Stimulated activated naive B cell treated with anti-CD40 and anti-IgM and Interleukin-4, amounts not matched to agents 10 μg/mL and 1 μg/mL and 100 μg/mL, for 72 hours (primary cell): Measurements from ENCODE around the gene RSPRY1.
A peak's percentile ranks its signal among the peaks of the same experiment; 100 is the strongest.

Source experiments
- ATAC-seq, 2 donors: fragments of 150-1000 bp; cut with Tn5 transposase; replicated peaks; 2 replicates each; pipeline ENCODE4 v1.10.0; 2021; ENCODE audit warnings: moderate library complexity in 1 of 2
- DNase-seq: peaks from one replicate; pipeline ENCODE4 v3.0.0; 2021
- H3K27ac Mint-ChIP-seq: one replicate; pipeline ENCODE4 v1.8.0; 2022; ENCODE audit warnings: mild to moderate bottlenecking, mixed read lengths
- H3K27me3 Mint-ChIP-seq, 2 donors: one replicate each; pipeline ENCODE4 v1.8.0; 2022; ENCODE audit warnings: mixed read lengths in 2 of 2
- H3K36me3 Mint-ChIP-seq, 2 donors: one replicate each; pipeline ENCODE4 v1.8.0; 2022; ENCODE audit warnings: mixed read lengths in 2 of 2, mild to moderate bottlenecking in 1 of 2
- H3K4me1 Mint-ChIP-seq, 2 donors: one replicate each; pipeline ENCODE4 v1.8.0; 2022; ENCODE audit warnings: mixed read lengths in 2 of 2, mild to moderate bottlenecking in 1 of 2
- H3K4me3 Mint-ChIP-seq, 2 donors: one replicate each; pipeline ENCODE4 v1.8.0; 2022; ENCODE audit warnings: mild to moderate bottlenecking in 2 of 2, mixed read lengths in 2 of 2, moderate library complexity in 1 of 2
- H3K9me3 Mint-ChIP-seq, 2 donors: one replicate each; pipeline ENCODE4 v1.8.0; 2022; ENCODE audit warnings: mixed read lengths in 2 of 2, mild to moderate bottlenecking in 1 of 2

Gene RSPRY1

DNA sequence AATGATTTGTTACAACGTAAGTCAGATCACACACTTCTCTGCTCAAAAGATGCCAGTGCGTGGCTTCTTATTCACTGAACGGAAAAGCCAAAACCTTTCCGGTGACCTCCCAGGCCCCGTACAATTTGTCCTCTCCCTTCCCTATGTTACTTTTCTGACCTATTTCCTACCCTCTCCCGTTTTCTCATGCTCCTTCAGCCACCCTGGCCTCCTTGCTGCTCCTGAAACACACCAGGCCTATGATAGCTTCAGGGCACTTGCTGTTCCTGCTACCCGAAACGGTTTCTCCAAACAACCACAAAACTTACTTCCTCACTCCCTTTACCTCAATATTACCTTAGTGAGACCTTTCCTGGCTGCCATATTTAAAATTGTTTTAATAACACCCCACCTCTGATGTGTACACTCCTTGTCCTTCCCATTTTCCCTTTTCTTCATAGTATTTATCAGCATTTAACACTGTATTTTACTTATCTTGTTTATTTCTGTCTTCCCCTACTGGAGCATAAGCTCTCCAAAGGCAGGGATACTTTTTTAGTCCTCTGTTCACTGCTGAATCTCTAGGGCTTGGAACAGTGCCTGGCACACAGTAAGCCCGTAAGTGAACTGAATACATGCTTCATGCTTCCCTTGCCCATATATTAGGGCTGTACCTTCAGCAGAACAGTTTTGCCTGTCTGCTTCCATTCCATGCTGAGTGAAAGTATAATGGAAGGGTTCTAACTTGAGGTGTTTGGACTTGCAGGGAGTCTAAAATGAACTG lies 48.0 kb downstream of the RSPRY1 start:
- no peak overlapping the region for H3K27ac Mint-ChIP-seq
- peaks cover 36 to 59% of the 10 kb centered on the region in 2 donors for H3K36me3 Mint-ChIP-seq

DNA sequence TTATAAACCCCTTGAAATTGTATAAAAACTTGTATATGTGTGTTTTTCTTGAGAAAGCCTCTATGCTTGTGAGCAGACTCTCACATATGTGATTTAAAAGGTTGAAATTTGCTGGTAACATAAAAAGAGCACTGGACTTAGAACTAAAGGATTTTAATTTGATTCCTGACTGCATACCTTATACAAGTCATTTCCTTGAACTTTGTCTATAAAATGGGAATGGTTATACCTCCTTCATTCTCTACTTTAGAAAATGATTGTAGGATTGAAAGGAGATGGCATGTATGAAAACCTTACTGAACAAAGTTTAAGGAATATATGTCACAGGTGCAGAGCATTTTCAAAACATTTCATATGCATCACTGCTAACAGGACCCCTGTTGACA lies 48.6 kb downstream of the RSPRY1 start:
- DNase-seq (no peak), ATAC-seq (no peak)
- H3K27me3 Mint-ChIP-seq = no peaks in the 10 kb centered on the region
- peaks cover 18 to 29% of the 10 kb centered on the region in 2 donors for H3K4me1 Mint-ChIP-seq
- peak overlapping the region in 1 of 2 donors; percentile 4 for H3K4me3 Mint-ChIP-seq
- H3K9me3 Mint-ChIP-seq = no peaks in the 10 kb centered on the region
- H3K27ac Mint-ChIP-seq = peak overlapping the region; percentile 89
- H3K36me3 Mint-ChIP-seq = peaks cover 36 to 61% of the 10 kb centered on the region in 2 donors

More for the DNA sequence above, 48.0 kb downstream of the RSPRY1 start:
- Mint-ChIP-seq H3K9me3 (no peaks in the 10 kb centered on the region), H3K4me3 (no peak overlapping the region), H3K27me3 (no peaks in the 10 kb centered on the region), H3K4me1 (peaks cover 18 to 29% of the 10 kb centered on the region in 2 donors)
- ATAC-seq = no peak
- DNase-seq = no peak

- DNase-seq (no peak), ATAC-seq (peak; percentile 78 to 81)
- Mint-ChIP-seq H3K9me3 (no peaks in the 10 kb centered on the region), H3K27me3 (no peaks in the 10 kb centered on the region), H3K27ac (peak overlapping the region; percentile 89), H3K4me1 (peaks cover 18 to 29% of the 10 kb centered on the region in 2 donors), H3K4me3 (peak overlapping the region; percentile 12 to 49), H3K36me3 (peaks cover 32 to 57% of the 10 kb centered on the region in 2 donors)
Observed at GRCh38 chr16:57235128-57236021, 49.2 kb downstream of the RSPRY1 start.

DNA sequence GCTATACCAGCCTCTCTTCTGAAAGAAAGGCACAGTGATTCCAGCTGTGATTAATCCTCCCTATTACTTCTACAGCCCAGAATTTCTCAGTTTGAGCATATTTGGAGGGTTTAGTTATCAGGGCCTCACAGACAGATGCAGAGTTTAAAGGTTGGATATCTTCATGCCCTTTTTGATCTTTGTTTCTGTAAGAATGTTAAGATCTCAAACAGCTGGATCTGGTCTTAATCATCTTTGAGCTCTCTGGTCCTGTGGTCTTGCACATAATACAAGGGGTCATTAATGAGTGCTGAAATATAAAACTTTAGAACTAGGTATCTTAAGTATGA lies 49.9 kb downstream of the RSPRY1 start:
- H3K9me3 Mint-ChIP-seq = no peaks in the 10 kb centered on the region
- H3K36me3 Mint-ChIP-seq = peaks cover 31 to 58% of the 10 kb centered on the region in 2 donors
- ATAC-seq (no peak), DNase-seq (no peak)
- H3K4me1 Mint-ChIP-seq = peaks cover 24 to 35% of the 10 kb centered on the region in 2 donors
- no peaks in the 10 kb centered on the region for H3K27me3 Mint-ChIP-seq
- no peak overlapping the region for H3K4me3 Mint-ChIP-seq
- H3K27ac Mint-ChIP-seq = no peak overlapping the region

DNA sequence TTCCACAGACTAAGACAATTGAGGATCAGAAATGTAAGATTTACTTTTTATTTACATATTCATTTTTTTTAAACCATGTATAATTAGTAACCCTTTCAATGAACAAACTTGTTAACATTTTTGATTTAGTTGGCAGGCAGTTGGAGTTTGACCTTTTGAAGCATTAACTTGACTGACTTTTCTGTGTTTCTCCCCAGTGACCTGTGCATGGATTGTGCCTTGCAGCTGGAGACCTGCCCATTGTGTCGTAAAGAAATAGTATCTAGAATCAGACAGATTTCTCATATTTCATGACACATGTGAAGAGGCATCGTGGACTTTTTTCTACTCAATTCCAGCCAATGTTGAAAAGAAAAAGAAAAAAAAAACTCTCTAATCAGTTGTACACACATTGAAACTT lies 52.6 kb downstream of the RSPRY1 start:
- peaks cover 30 to 54% of the 10 kb centered on the region in 2 donors for H3K4me1 Mint-ChIP-seq

GRCh38 chr16:57239107-57239506 lies 53.0 kb downstream of the RSPRY1 start:
- Mint-ChIP-seq H3K27ac (no peak overlapping the region), H3K36me3 (peaks cover 28 to 46% of the 10 kb centered on the region in 2 donors), H3K4me1 (peaks cover 25 to 52% of the 10 kb centered on the region in 2 donors), H3K4me3 (no peak overlapping the region), H3K9me3 (no peaks in the 10 kb centered on the region), H3K27me3 (no peaks in the 10 kb centered on the region)
- DNase-seq = no peak
- no peak for ATAC-seq

More for the DNA sequence above, 52.6 kb downstream of the RSPRY1 start:
- H3K4me3 Mint-ChIP-seq = no peak overlapping the region
- H3K9me3 Mint-ChIP-seq = no peaks in the 10 kb centered on the region
- no peak for ATAC-seq
- DNase-seq = no peak
- no peak overlapping the region for H3K27ac Mint-ChIP-seq
- H3K36me3 Mint-ChIP-seq = peaks cover 32 to 50% of the 10 kb centered on the region in 2 donors
- H3K27me3 Mint-ChIP-seq = no peaks in the 10 kb centered on the region

DNA sequence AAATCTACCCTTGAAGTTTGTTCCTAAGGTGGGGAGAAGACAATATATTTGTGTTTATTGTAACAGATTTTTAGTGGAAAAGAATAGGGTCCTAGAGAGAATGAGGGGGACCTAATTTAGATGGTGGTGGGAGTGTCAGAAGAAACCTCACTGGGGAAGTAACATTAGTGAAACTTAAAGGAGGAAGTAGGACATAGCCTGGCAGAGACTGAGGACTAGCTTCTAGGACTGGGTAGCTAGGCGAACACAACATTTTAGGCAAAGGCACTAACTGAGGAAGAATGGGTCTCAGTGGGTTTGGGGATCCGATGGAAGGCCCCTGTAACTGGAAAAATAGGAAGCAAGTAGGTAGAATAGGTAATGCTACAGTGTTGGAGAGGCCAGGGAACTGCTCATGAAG lies 54.7 kb downstream of the RSPRY1 start:
- Mint-ChIP-seq H3K27ac (peak overlapping the region; percentile 52), H3K4me1 (peaks cover 23 to 46% of the 10 kb centered on the region in 2 donors), H3K4me3 (peak overlapping the region in 1 of 2 donors; percentile 26), H3K9me3 (no peaks in the 10 kb centered on the region), H3K27me3 (no peaks in the 10 kb centered on the region), H3K36me3 (peaks cover 17 to 37% of the 10 kb centered on the region in 2 donors)
- no peak for DNase-seq
- peak; percentile 39 to 45 for ATAC-seq

- Mint-ChIP-seq H3K9me3 (no peaks in the 10 kb centered on the region), H3K27me3 (no peaks in the 10 kb centered on the region), H3K4me1 (peaks cover 23 to 45% of the 10 kb centered on the region in 2 donors), H3K4me3 (no peak overlapping the region), H3K27ac (no peak overlapping the region), H3K36me3 (peaks cover 12 to 33% of the 10 kb centered on the region in 2 donors)
- ATAC-seq = no peak
- no peak for DNase-seq
Observed at GRCh38 chr16:57242650-57243049, 56.5 kb downstream of the RSPRY1 start.

GRCh38 chr16:57244463-57244766 lies 58.3 kb downstream of the RSPRY1 start:
- H3K9me3 Mint-ChIP-seq = no peaks in the 10 kb centered on the region
- H3K4me1 Mint-ChIP-seq = peaks cover 23 to 45% of the 10 kb centered on the region in 2 donors
- peak overlapping the region; percentile 96 for H3K27ac Mint-ChIP-seq
- peaks cover 10 to 26% of the 10 kb centered on the region in 2 donors for H3K36me3 Mint-ChIP-seq
- peak overlapping the region; percentile 91 to 92 for H3K4me3 Mint-ChIP-seq
- H3K27me3 Mint-ChIP-seq = no peaks in the 10 kb centered on the region
- no peak for DNase-seq
- peak; percentile 54 to 59 for ATAC-seq

DNA sequence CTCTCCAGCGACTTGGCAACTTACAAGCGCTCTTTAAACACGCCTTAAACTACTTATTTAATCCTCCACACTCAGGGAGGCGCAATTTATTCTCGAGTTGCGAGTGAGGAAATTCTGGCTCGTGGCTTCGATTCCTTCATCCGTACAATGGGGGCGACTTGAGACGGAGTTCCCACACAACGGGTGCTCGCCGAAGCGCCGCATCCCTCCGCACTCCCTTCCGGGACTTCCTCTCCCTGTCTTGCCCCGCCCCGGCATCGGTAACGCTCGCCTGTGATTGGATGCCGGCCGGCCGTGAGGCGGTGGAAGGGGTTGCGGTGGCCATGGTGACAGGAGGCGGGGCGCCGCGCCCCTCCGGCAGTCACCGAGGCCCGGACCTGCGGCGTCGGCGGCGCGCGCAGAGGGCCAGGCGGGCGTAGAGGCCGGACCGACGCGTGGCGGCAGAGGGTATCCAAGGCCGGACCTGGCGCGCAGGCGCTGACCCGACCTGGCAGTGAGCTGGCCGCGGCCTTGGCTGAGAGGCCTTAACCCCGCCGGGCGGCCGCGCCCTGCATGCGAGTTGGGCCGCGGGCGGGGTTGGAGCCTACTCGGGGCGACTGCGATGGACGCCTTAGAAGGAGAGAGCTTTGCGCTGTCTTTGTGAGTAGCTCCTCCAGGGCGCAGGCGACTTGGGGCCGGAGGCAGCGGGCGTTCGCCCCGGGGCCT lies 58.8 kb downstream of the RSPRY1 start, which contains the start of gene ARL2BP:
Gene ARL2BP, plus strand, starts transcription at position 493 of the 705 bp plus-strand sequence. Its CDS starts 109 bp downstream, at position 602.
- H3K4me3 Mint-ChIP-seq = peak within 1 kb of the TSS; percentile 91 to 92
- peak; percentile 96 for DNase-seq
- no peaks in the 10 kb centered on the region for H3K27me3 Mint-ChIP-seq
- H3K36me3 Mint-ChIP-seq = peaks cover 13 to 31% of the 10 kb centered on the region in 2 donors
- H3K27ac Mint-ChIP-seq = peak within 1 kb of the TSS; percentile 96
- peak; percentile 94 to 96 for ATAC-seq
- H3K4me1 Mint-ChIP-seq = peaks cover 23 to 45% of the 10 kb centered on the region in 2 donors
- H3K9me3 Mint-ChIP-seq = no peaks in the 10 kb centered on the region

GRCh38 chr16:57245472-57246113 lies 59.5 kb downstream of the RSPRY1 start:
- DNase-seq (no peak), ATAC-seq (peak; percentile 32 to 37)
- H3K36me3 Mint-ChIP-seq = peaks cover 14 to 28% of the 10 kb centered on the region in 2 donors
- H3K9me3 Mint-ChIP-seq = no peaks in the 10 kb centered on the region
- peaks cover 22 to 43% of the 10 kb centered on the region in 2 donors for H3K4me1 Mint-ChIP-seq
- H3K27ac Mint-ChIP-seq = peak overlapping the region; percentile 96
- H3K27me3 Mint-ChIP-seq = no peaks in the 10 kb centered on the region
- H3K4me3 Mint-ChIP-seq = peak overlapping the region; percentile 91 to 92

GRCh38 chr16:57251352-57251751 lies 65.2 kb downstream of the RSPRY1 start:
- no peaks in the 10 kb centered on the region for H3K4me1 Mint-ChIP-seq
- H3K4me3 Mint-ChIP-seq = no peak overlapping the region
- H3K27ac Mint-ChIP-seq = no peak overlapping the region
- H3K27me3 Mint-ChIP-seq = no peaks in the 10 kb centered on the region
- ATAC-seq (no peak), DNase-seq (no peak)
- H3K9me3 Mint-ChIP-seq = peaks cover 4% of the 10 kb centered on the region in 2 donors
- H3K36me3 Mint-ChIP-seq = peaks cover 30 to 35% of the 10 kb centered on the region in 2 donors

- Mint-ChIP-seq H3K4me3 (no peak overlapping the region), H3K4me1 (no peaks in the 10 kb centered on the region), H3K27ac (no peak overlapping the region), H3K9me3 (peaks cover 4% of the 10 kb centered on the region in 2 donors), H3K36me3 (peaks cover 30 to 35% of the 10 kb centered on the region in 2 donors), H3K27me3 (no peaks in the 10 kb centered on the region)
- DNase-seq = no peak
- ATAC-seq = no peak
Observed at GRCh38 chr16:57252148-57252721, 66.1 kb downstream of the RSPRY1 start.
